ENCODE measurements around the gene MAP2K3. TPM values are rescaled to one million over a fixed set of nuclear protein-coding genes. Genes with fewer than 3 reads are reported as not detected.

MAP2K3 gene
- total and polyA plus RNA-seq, 10 of the 15 experiments (the other 5 are each of a cell fraction or from before 2014, with no cell fraction given), result 0.71 to 39.4 (median 18.6) TPM

DNA sequence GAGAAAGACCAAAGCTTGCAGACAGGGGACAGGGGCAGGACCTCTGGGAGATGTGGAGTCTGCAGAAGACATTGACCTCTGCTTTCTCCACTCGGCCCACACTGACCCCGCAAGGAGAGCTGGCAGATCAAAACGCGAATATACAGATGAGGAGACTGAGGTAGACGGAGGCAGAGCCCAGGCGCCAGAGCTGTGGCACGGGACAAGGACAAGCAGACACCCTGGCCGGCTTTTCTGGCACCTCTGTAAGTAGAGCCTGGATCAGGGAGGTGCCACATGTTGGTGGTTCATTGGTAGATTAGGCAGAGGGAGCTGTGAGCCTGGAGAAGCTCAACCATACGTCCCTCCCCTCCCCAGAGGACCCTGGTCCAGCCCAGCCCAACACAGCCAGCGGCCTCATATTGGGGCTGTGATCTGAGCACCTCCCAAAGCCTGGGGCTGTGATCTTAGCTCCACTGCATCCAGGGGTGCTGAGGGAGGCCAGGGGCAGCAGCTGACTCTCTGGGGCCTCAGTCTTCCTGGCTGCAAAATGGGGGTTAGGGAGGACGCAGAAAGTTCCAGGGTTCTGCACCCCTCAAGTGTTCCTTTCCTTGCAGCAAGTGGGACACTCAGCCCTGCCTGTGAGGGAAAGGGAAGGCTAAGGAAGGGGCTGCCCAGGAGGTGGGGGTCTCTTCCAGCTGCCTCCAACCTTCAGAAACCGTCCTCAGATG lies 35.3 kb upstream of the MAP2K3 start (continued):
- TF ChIP-seq, protein P1, sequence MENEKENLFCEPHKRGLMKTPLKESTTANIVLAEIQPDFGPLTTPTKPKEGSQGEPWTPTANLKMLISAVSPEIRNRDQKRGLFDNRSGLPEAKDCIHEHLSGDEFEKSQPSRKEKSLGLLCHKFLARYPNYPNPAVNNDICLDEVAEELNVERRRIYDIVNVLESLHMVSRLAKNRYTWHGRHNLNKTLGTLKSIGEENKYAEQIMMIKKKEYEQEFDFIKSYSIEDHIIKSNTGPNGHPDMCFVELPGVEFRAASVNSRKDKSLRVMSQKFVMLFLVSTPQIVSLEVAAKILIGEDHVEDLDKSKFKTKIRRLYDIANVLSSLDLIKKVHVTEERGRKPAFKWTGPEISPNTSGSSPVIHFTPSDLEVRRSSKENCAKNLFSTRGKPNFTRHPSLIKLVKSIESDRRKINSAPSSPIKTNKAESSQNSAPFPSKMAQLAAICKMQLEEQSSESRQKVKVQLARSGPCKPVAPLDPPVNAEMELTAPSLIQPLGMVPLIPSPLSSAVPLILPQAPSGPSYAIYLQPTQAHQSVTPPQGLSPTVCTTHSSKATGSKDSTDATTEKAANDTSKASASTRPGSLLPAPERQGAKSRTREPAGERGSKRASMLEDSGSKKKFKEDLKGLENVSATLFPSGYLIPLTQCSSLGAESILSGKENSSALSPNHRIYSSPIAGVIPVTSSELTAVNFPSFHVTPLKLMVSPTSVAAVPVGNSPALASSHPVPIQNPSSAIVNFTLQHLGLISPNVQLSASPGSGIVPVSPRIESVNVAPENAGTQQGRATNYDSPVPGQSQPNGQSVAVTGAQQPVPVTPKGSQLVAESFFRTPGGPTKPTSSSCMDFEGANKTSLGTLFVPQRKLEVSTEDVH (IDR thresholded peaks at IDR 0.05; ENCODE audit: low read depth, partially characterized antibody), result no peak
- TF ChIP-seq, protein P2, sequence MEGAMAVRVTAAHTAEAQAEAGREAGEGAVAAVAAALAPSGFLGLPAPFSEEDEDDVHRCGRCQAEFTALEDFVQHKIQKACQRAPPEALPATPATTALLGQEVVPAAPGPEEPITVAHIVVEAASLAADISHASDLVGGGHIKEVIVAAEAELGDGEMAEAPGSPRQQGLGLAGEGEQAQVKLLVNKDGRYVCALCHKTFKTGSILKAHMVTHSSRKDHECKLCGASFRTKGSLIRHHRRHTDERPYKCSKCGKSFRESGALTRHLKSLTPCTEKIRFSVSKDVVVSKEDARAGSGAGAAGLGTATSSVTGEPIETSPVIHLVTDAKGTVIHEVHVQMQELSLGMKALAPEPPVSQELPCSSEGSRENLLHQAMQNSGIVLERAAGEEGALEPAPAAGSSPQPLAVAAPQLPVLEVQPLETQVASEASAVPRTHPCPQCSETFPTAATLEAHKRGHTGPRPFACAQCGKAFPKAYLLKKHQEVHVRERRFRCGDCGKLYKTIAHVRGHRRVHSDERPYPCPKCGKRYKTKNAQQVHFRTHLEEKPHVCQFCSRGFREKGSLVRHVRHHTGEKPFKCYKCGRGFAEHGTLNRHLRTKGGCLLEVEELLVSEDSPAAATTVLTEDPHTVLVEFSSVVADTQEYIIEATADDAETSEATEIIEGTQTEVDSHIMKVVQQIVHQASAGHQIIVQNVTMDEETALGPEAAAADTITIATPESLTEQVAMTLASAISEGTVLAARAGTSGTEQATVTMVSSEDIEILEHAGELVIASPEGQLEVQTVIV (IDR thresholded peaks at IDR 0.05; ENCODE audit: borderline replicate concordance, partially characterized antibody), result no peak
- TF ChIP-seq, protein P3, sequence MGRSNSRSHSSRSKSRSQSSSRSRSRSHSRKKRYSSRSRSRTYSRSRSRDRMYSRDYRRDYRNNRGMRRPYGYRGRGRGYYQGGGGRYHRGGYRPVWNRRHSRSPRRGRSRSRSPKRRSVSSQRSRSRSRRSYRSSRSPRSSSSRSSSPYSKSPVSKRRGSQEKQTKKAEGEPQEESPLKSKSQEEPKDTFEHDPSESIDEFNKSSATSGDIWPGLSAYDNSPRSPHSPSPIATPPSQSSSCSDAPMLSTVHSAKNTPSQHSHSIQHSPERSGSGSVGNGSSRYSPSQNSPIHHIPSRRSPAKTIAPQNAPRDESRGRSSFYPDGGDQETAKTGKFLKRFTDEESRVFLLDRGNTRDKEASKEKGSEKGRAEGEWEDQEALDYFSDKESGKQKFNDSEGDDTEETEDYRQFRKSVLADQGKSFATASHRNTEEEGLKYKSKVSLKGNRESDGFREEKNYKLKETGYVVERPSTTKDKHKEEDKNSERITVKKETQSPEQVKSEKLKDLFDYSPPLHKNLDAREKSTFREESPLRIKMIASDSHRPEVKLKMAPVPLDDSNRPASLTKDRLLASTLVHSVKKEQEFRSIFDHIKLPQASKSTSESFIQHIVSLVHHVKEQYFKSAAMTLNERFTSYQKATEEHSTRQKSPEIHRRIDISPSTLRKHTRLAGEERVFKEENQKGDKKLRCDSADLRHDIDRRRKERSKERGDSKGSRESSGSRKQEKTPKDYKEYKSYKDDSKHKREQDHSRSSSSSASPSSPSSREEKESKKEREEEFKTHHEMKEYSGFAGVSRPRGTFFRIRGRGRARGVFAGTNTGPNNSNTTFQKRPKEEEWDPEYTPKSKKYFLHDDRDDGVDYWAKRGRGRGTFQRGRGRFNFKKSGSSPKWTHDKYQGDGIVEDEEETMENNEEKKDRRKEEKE (IDR thresholded peaks at IDR 0.05), result no peak
- TF ChIP-seq, protein P4, sequence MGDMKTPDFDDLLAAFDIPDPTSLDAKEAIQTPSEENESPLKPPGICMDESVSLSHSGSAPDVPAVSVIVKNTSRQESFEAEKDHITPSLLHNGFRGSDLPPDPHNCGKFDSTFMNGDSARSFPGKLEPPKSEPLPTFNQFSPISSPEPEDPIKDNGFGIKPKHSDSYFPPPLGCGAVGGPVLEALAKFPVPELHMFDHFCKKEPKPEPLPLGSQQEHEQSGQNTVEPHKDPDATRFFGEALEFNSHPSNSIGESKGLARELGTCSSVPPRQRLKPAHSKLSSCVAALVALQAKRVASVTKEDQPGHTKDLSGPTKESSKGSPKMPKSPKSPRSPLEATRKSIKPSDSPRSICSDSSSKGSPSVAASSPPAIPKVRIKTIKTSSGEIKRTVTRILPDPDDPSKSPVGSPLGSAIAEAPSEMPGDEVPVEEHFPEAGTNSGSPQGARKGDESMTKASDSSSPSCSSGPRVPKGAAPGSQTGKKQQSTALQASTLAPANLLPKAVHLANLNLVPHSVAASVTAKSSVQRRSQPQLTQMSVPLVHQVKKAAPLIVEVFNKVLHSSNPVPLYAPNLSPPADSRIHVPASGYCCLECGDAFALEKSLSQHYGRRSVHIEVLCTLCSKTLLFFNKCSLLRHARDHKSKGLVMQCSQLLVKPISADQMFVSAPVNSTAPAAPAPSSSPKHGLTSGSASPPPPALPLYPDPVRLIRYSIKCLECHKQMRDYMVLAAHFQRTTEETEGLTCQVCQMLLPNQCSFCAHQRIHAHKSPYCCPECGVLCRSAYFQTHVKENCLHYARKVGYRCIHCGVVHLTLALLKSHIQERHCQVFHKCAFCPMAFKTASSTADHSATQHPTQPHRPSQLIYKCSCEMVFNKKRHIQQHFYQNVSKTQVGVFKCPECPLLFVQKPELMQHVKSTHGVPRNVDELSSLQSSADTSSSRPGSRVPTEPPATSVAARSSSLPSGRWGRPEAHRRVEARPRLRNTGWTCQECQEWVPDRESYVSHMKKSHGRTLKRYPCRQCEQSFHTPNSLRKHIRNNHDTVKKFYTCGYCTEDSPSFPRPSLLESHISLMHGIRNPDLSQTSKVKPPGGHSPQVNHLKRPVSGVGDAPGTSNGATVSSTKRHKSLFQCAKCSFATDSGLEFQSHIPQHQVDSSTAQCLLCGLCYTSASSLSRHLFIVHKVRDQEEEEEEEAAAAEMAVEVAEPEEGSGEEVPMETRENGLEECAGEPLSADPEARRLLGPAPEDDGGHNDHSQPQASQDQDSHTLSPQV (IDR thresholded peaks at IDR 0.05), result no peak
- TF ChIP-seq SPI1 (IDR thresholded peaks at IDR 0.05; ENCODE audit: borderline replicate concordance, insufficient read depth, low read depth, low read length), result no peak
- TF ChIP-seq SIX5 (IDR thresholded peaks at IDR 0.05; ENCODE audit: low read depth, low read length, severe bottlenecking), result no peak
- TF ChIP-seq FOXK2 (IDR thresholded peaks at IDR 0.05), result no peak
- TF ChIP-seq FOXM1 (IDR thresholded peaks at IDR 0.05; ENCODE audit: low read depth, low read length), result no peak
